ENCODE measurements around the gene LCE2D.
"Not testable (repeated sequence)": the region's sequence is repeated elsewhere in the genome, so short reads cannot be mapped to it uniquely, and the experiment has no call there.

LCE2D gene

DNA sequence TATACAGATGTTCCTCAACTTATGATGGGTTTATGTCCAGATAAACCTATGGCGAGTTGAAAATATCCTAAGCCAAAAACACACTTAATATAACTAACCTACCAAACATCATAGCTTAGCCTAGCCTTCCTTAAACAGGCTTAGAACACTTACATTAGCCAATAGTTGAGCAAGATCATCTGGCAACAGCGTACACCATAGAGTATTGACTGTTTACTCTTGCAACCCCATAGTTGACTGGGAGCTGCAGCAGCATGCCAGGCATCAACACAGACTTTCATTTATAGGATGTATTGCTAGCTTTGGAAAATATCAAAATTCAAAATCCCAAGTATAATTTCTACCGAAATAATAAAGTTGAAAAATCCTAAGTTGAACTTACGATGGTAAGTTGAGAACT is 5.5 kb upstream of the LCE2D start:
- no peak for TF ChIP-seq ZNF70 (CRISPR knock-in tag; IDR thresholded peaks at IDR 0.05)
- TF ChIP-seq, protein P1, sequence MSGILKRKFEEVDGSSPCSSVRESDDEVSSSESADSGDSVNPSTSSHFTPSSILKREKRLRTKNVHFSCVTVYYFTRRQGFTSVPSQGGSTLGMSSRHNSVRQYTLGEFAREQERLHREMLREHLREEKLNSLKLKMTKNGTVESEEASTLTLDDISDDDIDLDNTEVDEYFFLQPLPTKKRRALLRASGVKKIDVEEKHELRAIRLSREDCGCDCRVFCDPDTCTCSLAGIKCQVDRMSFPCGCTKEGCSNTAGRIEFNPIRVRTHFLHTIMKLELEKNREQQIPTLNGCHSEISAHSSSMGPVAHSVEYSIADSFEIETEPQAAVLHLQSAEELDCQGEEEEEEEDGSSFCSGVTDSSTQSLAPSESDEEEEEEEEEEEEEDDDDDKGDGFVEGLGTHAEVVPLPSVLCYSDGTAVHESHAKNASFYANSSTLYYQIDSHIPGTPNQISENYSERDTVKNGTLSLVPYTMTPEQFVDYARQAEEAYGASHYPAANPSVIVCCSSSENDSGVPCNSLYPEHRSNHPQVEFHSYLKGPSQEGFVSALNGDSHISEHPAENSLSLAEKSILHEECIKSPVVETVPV (CRISPR knock-in tag; IDR thresholded peaks at IDR 0.05), result no peak
- TF ChIP-seq ARNTL (CRISPR knock-in tag; IDR thresholded peaks at IDR 0.05; ENCODE audit: borderline replicate concordance, low read depth), result no peak
- no peak for TF ChIP-seq PPARA (CRISPR knock-in tag; IDR thresholded peaks at IDR 0.05; ENCODE audit: borderline replicate concordance)
- TF ChIP-seq ESRRG (CRISPR knock-in tag; IDR thresholded peaks at IDR 0.05), result no peak
- TF ChIP-seq TCF4 (CRISPR knock-in tag; IDR thresholded peaks at IDR 0.05; ENCODE audit: borderline replicate concordance), result no peak
- TF ChIP-seq, protein P2, sequence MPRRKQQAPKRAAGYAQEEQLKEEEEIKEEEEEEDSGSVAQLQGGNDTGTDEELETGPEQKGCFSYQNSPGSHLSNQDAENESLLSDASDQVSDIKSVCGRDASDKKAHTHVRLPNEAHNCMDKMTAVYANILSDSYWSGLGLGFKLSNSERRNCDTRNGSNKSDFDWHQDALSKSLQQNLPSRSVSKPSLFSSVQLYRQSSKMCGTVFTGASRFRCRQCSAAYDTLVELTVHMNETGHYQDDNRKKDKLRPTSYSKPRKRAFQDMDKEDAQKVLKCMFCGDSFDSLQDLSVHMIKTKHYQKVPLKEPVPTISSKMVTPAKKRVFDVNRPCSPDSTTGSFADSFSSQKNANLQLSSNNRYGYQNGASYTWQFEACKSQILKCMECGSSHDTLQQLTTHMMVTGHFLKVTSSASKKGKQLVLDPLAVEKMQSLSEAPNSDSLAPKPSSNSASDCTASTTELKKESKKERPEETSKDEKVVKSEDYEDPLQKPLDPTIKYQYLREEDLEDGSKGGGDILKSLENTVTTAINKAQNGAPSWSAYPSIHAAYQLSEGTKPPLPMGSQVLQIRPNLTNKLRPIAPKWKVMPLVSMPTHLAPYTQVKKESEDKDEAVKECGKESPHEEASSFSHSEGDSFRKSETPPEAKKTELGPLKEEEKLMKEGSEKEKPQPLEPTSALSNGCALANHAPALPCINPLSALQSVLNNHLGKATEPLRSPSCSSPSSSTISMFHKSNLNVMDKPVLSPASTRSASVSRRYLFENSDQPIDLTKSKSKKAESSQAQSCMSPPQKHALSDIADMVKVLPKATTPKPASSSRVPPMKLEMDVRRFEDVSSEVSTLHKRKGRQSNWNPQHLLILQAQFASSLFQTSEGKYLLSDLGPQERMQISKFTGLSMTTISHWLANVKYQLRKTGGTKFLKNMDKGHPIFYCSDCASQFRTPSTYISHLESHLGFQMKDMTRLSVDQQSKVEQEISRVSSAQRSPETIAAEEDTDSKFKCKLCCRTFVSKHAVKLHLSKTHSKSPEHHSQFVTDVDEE (CRISPR knock-in tag; IDR thresholded peaks at IDR 0.05), result no peak
- TF ChIP-seq ZNF565 (CRISPR knock-in tag; conservative IDR thresholded peaks at IDR 0.05; ENCODE audit: low read depth), result no peak
- TF ChIP-seq TOX (CRISPR knock-in tag; IDR thresholded peaks at IDR 0.05; ENCODE audit: borderline replicate concordance), result no peak
- TF ChIP-seq, protein P3, sequence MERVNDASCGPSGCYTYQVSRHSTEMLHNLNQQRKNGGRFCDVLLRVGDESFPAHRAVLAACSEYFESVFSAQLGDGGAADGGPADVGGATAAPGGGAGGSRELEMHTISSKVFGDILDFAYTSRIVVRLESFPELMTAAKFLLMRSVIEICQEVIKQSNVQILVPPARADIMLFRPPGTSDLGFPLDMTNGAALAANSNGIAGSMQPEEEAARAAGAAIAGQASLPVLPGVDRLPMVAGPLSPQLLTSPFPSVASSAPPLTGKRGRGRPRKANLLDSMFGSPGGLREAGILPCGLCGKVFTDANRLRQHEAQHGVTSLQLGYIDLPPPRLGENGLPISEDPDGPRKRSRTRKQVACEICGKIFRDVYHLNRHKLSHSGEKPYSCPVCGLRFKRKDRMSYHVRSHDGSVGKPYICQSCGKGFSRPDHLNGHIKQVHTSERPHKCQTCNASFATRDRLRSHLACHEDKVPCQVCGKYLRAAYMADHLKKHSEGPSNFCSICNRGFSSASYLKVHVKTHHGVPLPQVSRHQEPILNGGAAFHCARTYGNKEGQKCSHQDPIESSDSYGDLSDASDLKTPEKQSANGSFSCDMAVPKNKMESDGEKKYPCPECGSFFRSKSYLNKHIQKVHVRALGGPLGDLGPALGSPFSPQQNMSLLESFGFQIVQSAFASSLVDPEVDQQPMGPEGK (CRISPR knock-in tag; IDR thresholded peaks at IDR 0.05; ENCODE audit: borderline replicate concordance), result no peak
- TF ChIP-seq BACH2 (CRISPR knock-in tag; IDR thresholded peaks at IDR 0.05; ENCODE audit: borderline replicate concordance), result no peak
- no peak for TF ChIP-seq ZNF8 (CRISPR knock-in tag; IDR thresholded peaks at IDR 0.05)
- TF ChIP-seq RARB (CRISPR knock-in tag; IDR thresholded peaks at IDR 0.05), result no peak
- TF ChIP-seq, protein P4, sequence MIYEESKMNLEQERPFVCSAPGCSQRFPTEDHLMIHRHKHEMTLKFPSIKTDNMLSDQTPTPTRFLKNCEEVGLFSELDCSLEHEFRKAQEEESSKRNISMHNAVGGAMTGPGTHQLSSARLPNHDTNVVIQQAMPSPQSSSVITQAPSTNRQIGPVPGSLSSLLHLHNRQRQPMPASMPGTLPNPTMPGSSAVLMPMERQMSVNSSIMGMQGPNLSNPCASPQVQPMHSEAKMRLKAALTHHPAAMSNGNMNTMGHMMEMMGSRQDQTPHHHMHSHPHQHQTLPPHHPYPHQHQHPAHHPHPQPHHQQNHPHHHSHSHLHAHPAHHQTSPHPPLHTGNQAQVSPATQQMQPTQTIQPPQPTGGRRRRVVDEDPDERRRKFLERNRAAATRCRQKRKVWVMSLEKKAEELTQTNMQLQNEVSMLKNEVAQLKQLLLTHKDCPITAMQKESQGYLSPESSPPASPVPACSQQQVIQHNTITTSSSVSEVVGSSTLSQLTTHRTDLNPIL (CRISPR knock-in tag; IDR thresholded peaks at IDR 0.05; ENCODE audit: low read depth), result no peak
- no peak for TF ChIP-seq ISL1 (CRISPR knock-in tag; IDR thresholded peaks at IDR 0.05)
- ATAC-seq, result no peak

DNA sequence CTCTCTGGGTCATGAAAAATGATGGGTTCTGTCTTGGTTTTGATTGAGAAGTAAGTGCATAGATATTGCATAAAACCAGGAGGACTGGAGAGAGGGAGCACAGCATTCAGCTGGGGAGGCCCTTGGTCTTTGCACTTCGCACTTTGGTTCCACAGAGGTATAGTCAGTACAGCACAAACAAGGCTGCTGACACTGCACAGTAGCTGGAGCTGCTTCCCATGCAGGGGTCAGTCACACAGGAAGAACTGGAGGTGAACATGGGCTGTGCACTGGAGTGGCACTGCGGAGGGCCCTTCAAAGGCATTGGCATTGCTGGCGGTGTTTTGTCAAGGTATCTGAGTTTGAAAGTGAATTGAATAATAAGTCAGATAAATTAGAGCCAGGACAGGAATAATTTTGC is 4.5 kb upstream of the LCE2D start:
- TF ChIP-seq TCF4 (CRISPR knock-in tag; IDR thresholded peaks at IDR 0.05; ENCODE audit: borderline replicate concordance) (no peak), ARNTL (CRISPR knock-in tag; IDR thresholded peaks at IDR 0.05; ENCODE audit: borderline replicate concordance, low read depth) (no peak), ZFP3 (CRISPR knock-in tag; IDR thresholded peaks at IDR 0.05) (no peak), ZNF70 (CRISPR knock-in tag; IDR thresholded peaks at IDR 0.05) (no peak), PPARA (CRISPR knock-in tag; IDR thresholded peaks at IDR 0.05; ENCODE audit: borderline replicate concordance) (no peak), ZFP30 (CRISPR knock-in tag; IDR thresholded peaks at IDR 0.05) (no peak), RARB (CRISPR knock-in tag; IDR thresholded peaks at IDR 0.05) (no peak), BACH2 (CRISPR knock-in tag; IDR thresholded peaks at IDR 0.05; ENCODE audit: borderline replicate concordance) (no peak), ESRRG (CRISPR knock-in tag; IDR thresholded peaks at IDR 0.05) (no peak), CSDC2 (CRISPR knock-in tag; IDR thresholded peaks at IDR 0.05) (no peak), ZNF565 (CRISPR knock-in tag; conservative IDR thresholded peaks at IDR 0.05; ENCODE audit: low read depth) (no peak)
- TF ChIP-seq, protein P4 (CRISPR knock-in tag; IDR thresholded peaks at IDR 0.05; ENCODE audit: low read depth), result no peak
- TF ChIP-seq, protein P1 (CRISPR knock-in tag; IDR thresholded peaks at IDR 0.05), result no peak
- TF ChIP-seq, protein P2 (CRISPR knock-in tag; IDR thresholded peaks at IDR 0.05), result no peak
- TF ChIP-seq, protein P5, sequence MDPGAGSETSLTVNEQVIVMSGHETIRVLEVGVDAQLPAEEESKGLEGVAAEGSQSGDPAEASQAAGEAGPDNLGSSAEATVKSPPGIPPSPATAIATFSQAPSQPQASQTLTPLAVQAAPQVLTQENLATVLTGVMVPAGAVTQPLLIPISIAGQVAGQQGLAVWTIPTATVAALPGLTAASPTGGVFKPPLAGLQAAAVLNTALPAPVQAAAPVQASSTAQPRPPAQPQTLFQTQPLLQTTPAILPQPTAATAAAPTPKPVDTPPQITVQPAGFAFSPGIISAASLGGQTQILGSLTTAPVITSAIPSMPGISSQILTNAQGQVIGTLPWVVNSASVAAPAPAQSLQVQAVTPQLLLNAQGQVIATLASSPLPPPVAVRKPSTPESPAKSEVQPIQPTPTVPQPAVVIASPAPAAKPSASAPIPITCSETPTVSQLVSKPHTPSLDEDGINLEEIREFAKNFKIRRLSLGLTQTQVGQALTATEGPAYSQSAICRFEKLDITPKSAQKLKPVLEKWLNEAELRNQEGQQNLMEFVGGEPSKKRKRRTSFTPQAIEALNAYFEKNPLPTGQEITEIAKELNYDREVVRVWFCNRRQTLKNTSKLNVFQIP (CRISPR knock-in tag; IDR thresholded peaks at IDR 0.05; ENCODE audit: borderline replicate concordance, low read depth), result no peak
- ATAC-seq, result no peak

DNA sequence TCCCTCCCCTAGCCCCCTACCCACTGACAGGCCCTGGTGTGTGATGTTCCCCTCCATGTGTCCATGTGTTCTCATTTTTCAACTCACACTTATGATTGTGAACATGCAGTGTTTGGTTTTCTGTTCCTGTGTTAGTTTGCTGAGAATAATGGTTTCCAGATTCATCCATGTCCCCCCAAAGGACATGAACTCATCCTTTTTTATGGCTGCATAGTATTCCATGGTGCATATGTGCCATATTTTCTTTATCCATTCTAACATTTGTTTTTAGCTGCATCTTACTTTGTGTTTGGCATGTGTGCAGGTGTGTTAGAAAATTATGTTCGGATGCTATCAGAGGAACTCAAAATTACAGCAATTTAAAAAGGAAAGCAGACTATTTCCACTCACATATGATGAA is 3.0 kb downstream of the LCE2D start:
- not testable (repeated sequence) for ATAC-seq
